ENCODE data around the gene NTRK1.

GRCh38 chr1:156908541-156908940, 47.9 kb downstream of the NTRK1 start:
- TF ChIP-seq POLR2AphosphoS5 (IDR thresholded peaks at IDR 0.05; ENCODE audit: low read depth, low read length) (no peak), CTCF (IDR thresholded peaks at IDR 0.05) (no peak), MAX (IDR thresholded peaks at IDR 0.05; ENCODE audit: low read depth) (no peak), SMC3 (IDR thresholded peaks at IDR 0.05; ENCODE audit: low read depth, low read length) (no peak), IRF3 (IDR thresholded peaks at IDR 0.05; ENCODE audit: low read depth, low read length) (no peak), JUND (IDR thresholded peaks at IDR 0.05) (no peak), EP300 (IDR thresholded peaks at IDR 0.05; ENCODE audit: borderline replicate concordance in 1 of 2, low read depth in 1 of 2, low read length in 1 of 2) (no peak), RFX5 (IDR thresholded peaks at IDR 0.05; ENCODE audit: low read length) (no peak), RCOR1 (IDR thresholded peaks at IDR 0.05; ENCODE audit: low read length) (no peak), USF1 (IDR thresholded peaks at IDR 0.05; ENCODE audit: borderline replicate concordance, low read depth) (no peak), RAD21 (IDR thresholded peaks at IDR 0.05; ENCODE audit: low read length) (no peak), TCF12 (IDR thresholded peaks at IDR 0.05) (no peak), MXI1 (IDR thresholded peaks at IDR 0.05; ENCODE audit: low read depth, low read length) (no peak), SIN3A (IDR thresholded peaks at IDR 0.05; ENCODE audit: borderline replicate concordance, low read depth, low read length) (no peak)
